HL-60 (cell line): Measurements from ENCODE around the gene GPC3.

Source experiments
- DNase-seq, 2 experiments: peaks; one replicate each; pipeline ENCODE4 v3.0.0-alpha.2; 2010 to 2020; ENCODE audit warnings: low read depth in 1 of 2, low spot score in 1 of 2
- H3K27ac ChIP-seq: fragments of 250-450 bp; sonication (Bioruptor Pico); replicated peaks from 2 replicates; pipeline ENCODE4 v1.5.1; 2020; ENCODE audit warnings: mild to moderate bottlenecking, moderate library complexity
- H3K27me3 ChIP-seq: fragments of 250-450 bp; sonication (Bioruptor Pico); 2 replicates; pipeline ENCODE4 v1.5.1; 2021; ENCODE audit warnings: mild to moderate bottlenecking, moderate library complexity; ENCODE audit not compliant: insufficient read depth, poor library complexity, severe bottlenecking
- H3K4me3 ChIP-seq: replicated peaks from 2 replicates; pipeline ENCODE4 v1.5.1; 2011; ENCODE audit warnings: mild to moderate bottlenecking, control low read depth, low read length; ENCODE audit not compliant: insufficient read depth
- CTCF ChIP-seq: IDR thresholded peaks from one replicate; pipeline ENCODE4 v1.5.1; 2011; ENCODE audit warnings: low read length, control low read depth, inconsistent platforms; ENCODE audit not compliant: insufficient read depth
- GABPA ChIP-seq: IDR thresholded peaks from 2 replicates; pipeline ENCODE4 v1.6.1; 2012; ENCODE audit warnings: low read depth
- POLR2AphosphoS5 ChIP-seq: IDR thresholded peaks from 2 replicates; pipeline ENCODE4 v1.6.1; 2012; ENCODE audit warnings: low read depth
- SPI1 ChIP-seq: IDR thresholded peaks from 2 replicates; pipeline ENCODE4 v1.6.1; 2012; ENCODE audit warnings: low read depth, mild to moderate bottlenecking, borderline replicate concordance
- TF ChIP-seq, protein P1 (sequence below): IDR thresholded peaks from 2 replicates; pipeline ENCODE4 v1.6.1; 2012; ENCODE audit warnings: low read depth; ENCODE audit not compliant: insufficient replicate concordance

The GPC3 gene

DNA sequence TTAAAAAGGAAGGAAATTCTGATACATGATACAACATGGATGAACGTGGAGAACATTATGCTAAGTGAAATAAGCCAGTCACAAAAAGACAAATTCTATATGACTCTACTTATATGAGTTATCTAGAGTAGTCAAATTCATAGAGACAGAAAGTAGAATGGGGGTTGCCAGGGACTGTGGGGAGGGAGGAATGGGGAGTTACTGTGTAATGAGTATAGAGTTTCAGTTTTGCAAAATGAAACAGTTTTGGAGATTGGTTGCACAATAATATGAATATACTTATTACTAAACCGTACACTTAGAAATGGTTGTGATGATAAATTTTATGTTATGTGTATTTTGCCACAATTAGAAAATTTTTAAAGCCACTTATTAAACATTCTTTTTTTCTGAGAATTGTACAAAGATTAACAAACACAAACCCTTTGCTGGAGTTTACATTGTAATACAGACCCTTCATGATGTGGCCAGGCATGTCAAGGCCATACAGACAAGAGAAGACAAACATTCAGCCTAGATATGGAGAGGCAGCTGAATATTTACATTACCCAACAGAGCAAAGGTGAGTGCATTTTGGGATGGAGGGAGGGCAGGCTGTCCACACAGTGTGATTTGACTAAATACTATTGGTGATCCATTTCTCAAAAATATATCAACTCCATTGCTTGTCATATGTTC, 21.2 kb upstream of the GPC3 start:
- no peaks in the 10 kb centered on the region for H3K27me3 ChIP-seq
- no peak for DNase-seq
- no peak overlapping the region for H3K27ac ChIP-seq
- H3K4me3 ChIP-seq: no peak overlapping the region
- no peak for TF ChIP-seq SPI1
- TF ChIP-seq GABPA: no peak
- no peak for TF ChIP-seq CTCF

DNA sequence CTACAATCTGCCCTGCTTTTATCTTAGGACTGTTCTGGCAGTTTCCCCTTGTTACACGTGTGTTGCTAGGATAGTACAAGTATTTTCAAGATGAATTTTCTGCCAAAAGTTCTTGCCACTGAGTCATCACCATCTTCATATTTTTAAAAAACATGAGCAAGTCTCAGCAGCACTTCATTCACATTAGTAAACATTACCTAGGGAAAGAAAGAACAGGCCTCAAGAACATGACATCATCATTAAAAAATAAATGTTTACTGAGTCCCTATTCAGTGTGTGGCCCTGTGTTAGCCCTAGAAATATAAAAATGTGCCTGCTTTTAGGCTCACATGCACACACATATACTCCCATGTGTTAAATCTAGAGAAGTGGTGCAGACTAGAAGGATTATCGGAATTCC, 18.7 kb upstream of the GPC3 start:
- no peak overlapping the region for H3K27ac ChIP-seq
- H3K4me3 ChIP-seq: no peak overlapping the region
- DNase-seq: no peak
- TF ChIP-seq POLR2AphosphoS5: no peak
- no peak for TF ChIP-seq CTCF
- no peak for TF ChIP-seq SPI1
- TF ChIP-seq, protein P1, sequence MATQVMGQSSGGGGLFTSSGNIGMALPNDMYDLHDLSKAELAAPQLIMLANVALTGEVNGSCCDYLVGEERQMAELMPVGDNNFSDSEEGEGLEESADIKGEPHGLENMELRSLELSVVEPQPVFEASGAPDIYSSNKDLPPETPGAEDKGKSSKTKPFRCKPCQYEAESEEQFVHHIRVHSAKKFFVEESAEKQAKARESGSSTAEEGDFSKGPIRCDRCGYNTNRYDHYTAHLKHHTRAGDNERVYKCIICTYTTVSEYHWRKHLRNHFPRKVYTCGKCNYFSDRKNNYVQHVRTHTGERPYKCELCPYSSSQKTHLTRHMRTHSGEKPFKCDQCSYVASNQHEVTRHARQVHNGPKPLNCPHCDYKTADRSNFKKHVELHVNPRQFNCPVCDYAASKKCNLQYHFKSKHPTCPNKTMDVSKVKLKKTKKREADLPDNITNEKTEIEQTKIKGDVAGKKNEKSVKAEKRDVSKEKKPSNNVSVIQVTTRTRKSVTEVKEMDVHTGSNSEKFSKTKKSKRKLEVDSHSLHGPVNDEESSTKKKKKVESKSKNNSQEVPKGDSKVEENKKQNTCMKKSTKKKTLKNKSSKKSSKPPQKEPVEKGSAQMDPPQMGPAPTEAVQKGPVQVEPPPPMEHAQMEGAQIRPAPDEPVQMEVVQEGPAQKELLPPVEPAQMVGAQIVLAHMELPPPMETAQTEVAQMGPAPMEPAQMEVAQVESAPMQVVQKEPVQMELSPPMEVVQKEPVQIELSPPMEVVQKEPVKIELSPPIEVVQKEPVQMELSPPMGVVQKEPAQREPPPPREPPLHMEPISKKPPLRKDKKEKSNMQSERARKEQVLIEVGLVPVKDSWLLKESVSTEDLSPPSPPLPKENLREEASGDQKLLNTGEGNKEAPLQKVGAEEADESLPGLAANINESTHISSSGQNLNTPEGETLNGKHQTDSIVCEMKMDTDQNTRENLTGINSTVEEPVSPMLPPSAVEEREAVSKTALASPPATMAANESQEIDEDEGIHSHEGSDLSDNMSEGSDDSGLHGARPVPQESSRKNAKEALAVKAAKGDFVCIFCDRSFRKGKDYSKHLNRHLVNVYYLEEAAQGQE: no peak
- TF ChIP-seq GABPA: no peak
- H3K27me3 ChIP-seq: no peaks in the 10 kb centered on the region

GRCh38 chrX:134002921-134003615, 17.7 kb upstream of the GPC3 start:
- no peak for DNase-seq
- Histone ChIP-seq H3K27me3 (no peaks in the 10 kb centered on the region), H3K4me3 (no peak overlapping the region), H3K27ac (no peak overlapping the region)
- no peak for TF ChIP-seq GABPA
- TF ChIP-seq SPI1: no peak
- no peak for TF ChIP-seq CTCF
- no peak for TF ChIP-seq POLR2AphosphoS5
- TF ChIP-seq, protein P1: no peak
